Epithelial cell of prostate (primary cell): ENCODE data around the gene AZGP1.

Experiments used
- DNase-seq: peaks from one replicate; pipeline ENCODE4 v3.0.0-alpha.2; 2011; ENCODE audit warnings: low read depth, low spot score
- H3K27ac ChIP-seq: fragments of 450-650 bp; 2 replicates; pipeline ENCODE4 v1.5.1; 2017; ENCODE audit warnings: mild to moderate bottlenecking

Gene AZGP1

GRCh38 chr7:99918959-99919813 is 56.6 kb downstream of the AZGP1 start, which contains the start of gene TRIM4:
TSS of gene TRIM4 (minus strand) at chr7:99919530. CDS start at chr7:99919401, 129 bp downstream.
- peak within 1 kb of the TSS; percentile 90 for H3K27ac ChIP-seq
- peak; percentile 46 for DNase-seq
